ENCODE data around the gene ZNF831.

GRCh38 chr20:59160389-59161115 is 3.1 kb upstream of the ZNF831 start:
- TF ChIP-seq POLR2A (IDR thresholded peaks at IDR 0.05; ENCODE audit: low read depth, low read length) (no peak), POLR2AphosphoS5 (IDR thresholded peaks at IDR 0.05; ENCODE audit: low read depth, low read length) (no peak), TAF1 (IDR thresholded peaks at IDR 0.05; ENCODE audit: borderline replicate concordance, low read depth, low read length) (no peak)
